K562 (cell line): ENCODE data around the gene POLR1B. TPM values are rescaled to one million over a fixed set of nuclear protein-coding genes. Genes with fewer than 3 reads are reported as not detected.
A peak's percentile ranks its signal among the peaks of the same experiment; 100 is the strongest.

Source experiments
- CBX5 ChIP-seq: IDR thresholded peaks from 2 replicates; pipeline ENCODE4 v1.6.1; 2014; ENCODE audit warnings: low read depth, borderline replicate concordance
- CREB3 ChIP-seq: fragments of 450-650 bp; conservative IDR thresholded peaks from 2 replicates; pipeline ENCODE4 v1.6.1; 2016; ENCODE audit warnings: missing genetic modification characterization, low read depth, mild to moderate bottlenecking, missing compliant biosample characterization, moderate library complexity
- DMBX1 ChIP-seq: fragments of 250-450 bp; sonication (Bioruptor Pico); IDR thresholded peaks from 2 replicates; pipeline ENCODE4 v1.8.0; 2022; ENCODE audit warnings: inconsistent platforms, mild to moderate bottlenecking, moderate library complexity, borderline replicate concordance
- DNMT1 ChIP-seq: fragments of 450-650 bp; IDR thresholded peaks from 2 replicates; pipeline ENCODE4 v1.6.1; 2016; ENCODE audit warnings: antibody characterized with exemption, mild to moderate bottlenecking
- HMGXB4 ChIP-seq: sonication (generic); formaldehyde crosslinking; IDR thresholded peaks from 2 replicates; pipeline ENCODE4 v1.8.1; 2023; ENCODE audit warnings: mild to moderate bottlenecking, missing genetic modification reagents
- KLF1 ChIP-seq: fragments of 450-650 bp; IDR thresholded peaks from 2 replicates; pipeline ENCODE4 v1.6.1; 2016; ENCODE audit warnings: missing genetic modification characterization, missing compliant biosample characterization
- KLF6 ChIP-seq: fragments of 250-450 bp; sonication (Bioruptor Pico); IDR thresholded peaks from 2 replicates; pipeline ENCODE4 v1.4.0; 2020; ENCODE audit warnings: mild to moderate bottlenecking, moderate library complexity, borderline replicate concordance
- MAFF ChIP-seq: IDR thresholded peaks from 2 replicates; pipeline ENCODE4 v1.6.1; 2012; ENCODE audit warnings: low read length, improper control_type of control experiment
- MCM3 ChIP-seq: fragments of 450-650 bp; IDR thresholded peaks from 2 replicates; pipeline ENCODE4 v1.6.1; 2016
- PHB2 ChIP-seq: fragments of 450-650 bp; IDR thresholded peaks from 2 replicates; pipeline ENCODE4 v1.6.1; 2017; ENCODE audit warnings: low read depth
- PTTG1 ChIP-seq: fragments of 450-650 bp; IDR thresholded peaks from 2 replicates; pipeline ENCODE4 v1.6.1; 2016; ENCODE audit warnings: low read depth, mild to moderate bottlenecking, missing genetic modification characterization, missing compliant biosample characterization
- RBFOX2 ChIP-seq: fragments of 200-400 bp; formaldehyde crosslinking; IDR thresholded peaks from 2 replicates; pipeline ENCODE4 v1.6.1; 2017; ENCODE audit warnings: low read depth, mild to moderate bottlenecking, low read length, moderate library complexity
- SAFB2 ChIP-seq: fragments of 200-400 bp; formaldehyde crosslinking; IDR thresholded peaks from 2 replicates; pipeline ENCODE4 v1.6.1; 2018; ENCODE audit warnings: borderline replicate concordance, low read length, low read depth, moderate library complexity; ENCODE audit not compliant: severe bottlenecking
- TAF15 ChIP-seq: fragments of 200-400 bp; formaldehyde crosslinking; IDR thresholded peaks from 2 replicates; pipeline ENCODE4 v1.6.1; 2017; ENCODE audit warnings: mild to moderate bottlenecking, low read depth, low read length, moderate library complexity
- TCF15 ChIP-seq: fragments of 250-450 bp; sonication (Bioruptor Pico); IDR thresholded peaks from 2 replicates; pipeline ENCODE4 v1.8.0; 2022; ENCODE audit warnings: moderate library complexity, mild to moderate bottlenecking, inconsistent platforms
- TEAD1 ChIP-seq, 2 experiments: fragments of 450-650 bp in 1 of 2; sonication (generic) in 1 of 2; formaldehyde crosslinking; IDR thresholded peaks; 2 replicates each; pipeline versions ENCODE4 v1.4.0 to v1.8.0; 2020 to 2022; ENCODE audit warnings: mild to moderate bottlenecking in 2 of 2, missing genetic modification reagents in 1 of 2
- ZNF165 ChIP-seq: fragments of 250-450 bp; sonication (Bioruptor Pico); IDR thresholded peaks from 2 replicates; pipeline ENCODE4 v1.4.0; 2020; ENCODE audit warnings: borderline replicate concordance
- ZNF174 ChIP-seq: fragments of 250-450 bp; sonication (Bioruptor Pico); IDR thresholded peaks from 2 replicates; pipeline ENCODE4 v1.4.0; 2020; ENCODE audit warnings: mild to moderate bottlenecking
- ZNF175 ChIP-seq: fragments of 200-800 bp; sonication (Bioruptor generic); IDR thresholded peaks from 2 replicates; pipeline ENCODE4 v1.6.1; 2016; ENCODE audit warnings: low read depth, mild to moderate bottlenecking, missing genetic modification characterization, missing compliant biosample characterization
- polyA plus RNA-seq, 8 experiments: library from polyadenylated mRNA; depleted of rRNA in 4 of 8; stranded (reverse) in 5 of 8; unstranded in 3 of 8; fragments of >200 nt; fragmentation: Nextera tagmentation in 2 of 8; fragmentation: Illumina TruSeq in 1 of 8; extraction: Ambion mirVana in 2 of 8; extraction: Trizol in 1 of 8; gene quantifications; 2 replicates each; pipeline versions ENCODE4 v1.2.1 to v1.2.3, GENCODE V29; 2011 to 2014; ENCODE audit warnings: inconsistent platforms in 1 of 8, missing spikeins in 1 of 8
- total RNA-seq, 7 experiments: library from RNA; depleted of rRNA in 6 of 7; stranded (reverse); fragments of >200 nt in 6 of 7; fragmentation: Illumina TruSeq in 2 of 7; extraction: Trizol in 2 of 7; gene quantifications; 2 replicates each; pipeline versions ENCODE4 v1.2.1 to v1.2.3, GENCODE V29; 2011 to 2021; ENCODE audit warnings: low replicate concordance in 1 of 7

Gene POLR1B
- total and polyA plus RNA-seq, 9 of the 15 experiments (the other 6 are each of a cell fraction or from before 2014, with no cell fraction given), result 19.8 to 55.1 (median 40.2) TPM

DNA sequence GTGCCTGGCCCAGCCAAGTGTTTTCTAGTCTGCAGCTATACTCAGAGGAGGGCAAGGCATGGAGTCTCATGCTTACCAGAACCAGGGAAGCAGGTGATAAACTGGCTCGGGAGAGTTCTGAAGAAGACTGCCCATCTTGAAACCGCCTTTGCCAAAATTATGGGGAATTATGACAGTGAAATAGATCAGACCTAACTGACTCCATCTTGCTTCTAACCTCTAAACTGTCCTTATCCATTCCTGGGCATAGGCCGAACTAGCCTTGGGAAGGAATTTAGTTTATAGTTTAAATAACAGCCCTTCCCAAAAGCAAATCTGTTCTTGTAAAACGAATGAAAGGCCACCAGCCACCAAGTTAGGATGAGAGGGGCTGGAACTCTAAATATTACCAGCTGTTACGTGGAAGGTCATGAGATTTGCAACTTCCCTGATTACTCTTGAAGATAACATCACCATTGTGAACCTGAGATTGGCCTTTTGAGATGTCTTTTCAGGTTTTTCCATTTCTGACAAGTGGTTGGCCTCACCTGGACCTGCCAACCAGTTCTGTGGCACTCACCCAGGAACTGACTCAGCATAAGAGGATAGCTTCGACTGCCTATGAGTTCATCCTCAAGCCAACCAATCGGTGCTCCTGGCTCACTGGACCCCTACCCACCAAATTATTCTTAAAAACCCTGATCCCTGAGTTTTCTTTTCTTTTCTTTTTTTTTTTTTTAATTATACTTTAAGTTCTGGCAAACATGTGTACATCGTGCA lies 65.6 kb downstream of the POLR1B start (continued):
- TF ChIP-seq CREB3 (tag) (peak; percentile 51; the same call in 1 of the 2 replicates), HMGXB4 (CRISPR knock-in tag) (no peak), DMBX1 (CRISPR knock-in tag) (peak; percentile 54; the same call in 1 of the 2 replicates), KLF6 (peak; percentile 70; the same call in 1 of the 2 replicates), CBX5 (no peak), PHB2 (no peak), TCF15 (CRISPR knock-in tag) (no peak), MCM3 (no peak), SAFB2 (no peak), ZNF165 (no peak), PTTG1 (peak; percentile 78), KLF1 (tag) (no peak), ZNF175 (no peak), TEAD1 (CRISPR knock-in tag; IDR thresholded peaks at IDR 0.05) (peak in 1 of 2 experiments; percentile 66; a peak in 1 of 4 replicates), RBFOX2 (no peak), MAFF (0 out of 2 replicates have a peak, but pooled peaks have one; percentile 5), ZNF174 (CRISPR knock-in tag) (no peak), TAF15 (no peak), DNMT1 (no peak)
